GM18858 (cell line): ENCODE data around the gene FRMD5.

ENCODE experiments used
- ATAC-seq: cut with Tn5 transposase; IDR thresholded peaks from one replicate; pipeline ENCODE4 v1.9.1; 2021; ENCODE audit not compliant: unreplicated experiment

FRMD5 gene

GRCh38 chr15:44096596-44096995, 98.5 kb downstream of the FRMD5 start:
- ATAC-seq: no peak

GRCh38 chr15:44094781-44095180, 100.3 kb downstream of the FRMD5 start:
- ATAC-seq: no peak

GRCh38 chr15:44093836-44094235, 101.2 kb downstream of the FRMD5 start:
- ATAC-seq: no peak

- ATAC-seq: no peak
Measured at GRCh38 chr15:44092221-44092620, 102.8 kb downstream of the FRMD5 start.

GRCh38 chr15:44087578-44088465, 107.2 kb downstream of the FRMD5 start:
- ATAC-seq: no peak

- no peak for ATAC-seq
Measured at GRCh38 chr15:44084770-44085169, 110.3 kb downstream of the FRMD5 start.

- ATAC-seq: no peak
Measured at GRCh38 chr15:44084171-44084570, 110.9 kb downstream of the FRMD5 start.

- ATAC-seq: no peak
Measured at GRCh38 chr15:44082558-44083157, 112.4 kb downstream of the FRMD5 start.

GRCh38 chr15:44081026-44082013, 113.8 kb downstream of the FRMD5 start:
- no peak for ATAC-seq

- no peak for ATAC-seq
Measured at GRCh38 chr15:44075535-44075934, 119.5 kb downstream of the FRMD5 start.

GRCh38 chr15:44069489-44069888, 125.6 kb downstream of the FRMD5 start:
- no peak for ATAC-seq

GRCh38 chr15:44068347-44068746, 126.7 kb downstream of the FRMD5 start:
- no peak for ATAC-seq

GRCh38 chr15:44066211-44066827, 128.8 kb downstream of the FRMD5 start:
- ATAC-seq: no peak

- no peak for ATAC-seq
Measured at GRCh38 chr15:44064706-44065105, 130.4 kb downstream of the FRMD5 start.

- ATAC-seq: no peak
Measured at GRCh38 chr15:44058126-44058525, 136.9 kb downstream of the FRMD5 start.

- no peak for ATAC-seq
Measured at GRCh38 chr15:44045661-44046060, 149.4 kb downstream of the FRMD5 start.

GRCh38 chr15:44045217-44045616, 149.9 kb downstream of the FRMD5 start:
- ATAC-seq: no peak

GRCh38 chr15:44038755-44039191, 156.3 kb downstream of the FRMD5 start:
- ATAC-seq: no peak

GRCh38 chr15:44035781-44036699, 159.0 kb downstream of the FRMD5 start:
- no peak for ATAC-seq
